K562 (cell line): ENCODE data around the gene ZNF451. TPM values are rescaled to one million over a fixed set of nuclear protein-coding genes. Genes with fewer than 3 reads are reported as not detected.

ENCODE experiments used
- CREB3L1 ChIP-seq: fragments of 450-650 bp; IDR thresholded peaks from 2 replicates; pipeline ENCODE4 v1.6.1; 2014; ENCODE audit warnings: low read depth, mild to moderate bottlenecking, moderate library complexity, borderline replicate concordance
- FOXP1 ChIP-seq: sonication (generic); formaldehyde crosslinking; IDR thresholded peaks from 2 replicates; pipeline ENCODE4 v1.8.0; 2022; ENCODE audit warnings: mild to moderate bottlenecking, missing genetic modification reagents
- HIVEP1 ChIP-seq: fragments of 250-450 bp; sonication (Bioruptor Pico); IDR thresholded peaks from 2 replicates; pipeline ENCODE4 v1.4.0; 2020; ENCODE audit warnings: mild to moderate bottlenecking
- KHSRP ChIP-seq: fragments of 450-650 bp; IDR thresholded peaks from 2 replicates; pipeline ENCODE4 v1.6.1; 2017
- KLF10 ChIP-seq: fragments of 250-450 bp; sonication (Bioruptor Pico); IDR thresholded peaks from 2 replicates; pipeline ENCODE4 v1.6.1; 2021; ENCODE audit warnings: matching md5 sums
- MLLT1 ChIP-seq, 2 experiments: fragments of 450-650 bp; IDR thresholded peaks; 2 replicates each; pipeline ENCODE4 v1.6.1; 2016
- NR2F6 ChIP-seq: fragments of 450-650 bp; formaldehyde crosslinking; IDR thresholded peaks from 2 replicates; pipeline ENCODE4 v1.4.0; 2020; ENCODE audit warnings: mild to moderate bottlenecking
- NR4A1 ChIP-seq, 2 experiments: fragments of 250-450 bp in 1 of 2; fragments of 450-650 bp in 1 of 2; sonication (Bioruptor Pico) in 1 of 2; IDR thresholded peaks; 2 replicates each; pipeline versions ENCODE4 v1.4.0 to v1.6.1; 2016 to 2020; ENCODE audit warnings: mild to moderate bottlenecking in 2 of 2, missing compliant biosample characterization in 1 of 2, missing genetic modification characterization in 1 of 2, moderate library complexity in 1 of 2
- OTX1 ChIP-seq: fragments of 450-650 bp; formaldehyde crosslinking; IDR thresholded peaks from 2 replicates; pipeline ENCODE4 v1.4.0; 2022; ENCODE audit warnings: mild to moderate bottlenecking
- POLR2AphosphoS2 ChIP-seq: IDR thresholded peaks from 2 replicates; pipeline ENCODE4 v1.6.1; 2012; ENCODE audit warnings: low read length, improper control_type of control experiment
- RFX7 ChIP-seq: fragments of 250-450 bp; sonication (Bioruptor Pico); IDR thresholded peaks from 2 replicates; pipeline ENCODE4 v1.5.1; 2021; ENCODE audit warnings: mild to moderate bottlenecking
- ZBTB34 ChIP-seq: fragments of 250-450 bp; sonication (Bioruptor Pico); IDR thresholded peaks from 2 replicates; pipeline ENCODE4 v1.8.0; 2021; ENCODE audit warnings: mild to moderate bottlenecking, moderate library complexity
- ZNF277 ChIP-seq: fragments of 250-450 bp; sonication (Bioruptor Pico); IDR thresholded peaks from 2 replicates; pipeline ENCODE4 v1.8.0; 2022; ENCODE audit warnings: inconsistent platforms, mild to moderate bottlenecking, moderate library complexity, borderline replicate concordance
- ZNF583 ChIP-seq: fragments of 250-450 bp; sonication (Bioruptor Pico); IDR thresholded peaks from 2 replicates; pipeline ENCODE4 v1.4.0; 2020
- ZNF77 ChIP-seq: fragments of 250-450 bp; sonication (Bioruptor Pico); IDR thresholded peaks from 2 replicates; pipeline ENCODE4 v1.5.0; 2020
- polyA plus RNA-seq, 8 experiments: library from polyadenylated mRNA; depleted of rRNA in 4 of 8; stranded (reverse) in 5 of 8; unstranded in 3 of 8; fragments of >200 nt; fragmentation: Nextera tagmentation in 2 of 8; fragmentation: Illumina TruSeq in 1 of 8; extraction: Ambion mirVana in 2 of 8; extraction: Trizol in 1 of 8; gene quantifications; 2 replicates each; pipeline versions ENCODE4 v1.2.1 to v1.2.3, GENCODE V29; 2011 to 2014; ENCODE audit warnings: inconsistent platforms in 1 of 8, missing spikeins in 1 of 8
- total RNA-seq, 7 experiments: library from RNA; depleted of rRNA in 6 of 7; stranded (reverse); fragments of >200 nt in 6 of 7; fragmentation: Illumina TruSeq in 2 of 7; extraction: Trizol in 2 of 7; gene quantifications; 2 replicates each; pipeline versions ENCODE4 v1.2.1 to v1.2.3, GENCODE V29; 2011 to 2021; ENCODE audit warnings: low replicate concordance in 1 of 7
- TF ChIP-seq, protein P1 (sequence below): fragments of 250-450 bp; sonication (Bioruptor Pico); IDR thresholded peaks from 2 replicates; pipeline ENCODE4 v1.8.0; 2022; ENCODE audit warnings: moderate library complexity, mild to moderate bottlenecking, inconsistent platforms
- TF ChIP-seq, protein P2 (sequence below): IDR thresholded peaks from 2 replicates; pipeline ENCODE4 v1.6.1; 2014; ENCODE audit warnings: antibody characterized with exemption
- TF ChIP-seq, protein P3 (sequence below): sonication (generic); formaldehyde crosslinking; IDR thresholded peaks from 2 replicates; pipeline ENCODE4 v1.8.0; 2023; ENCODE audit warnings: mild to moderate bottlenecking, missing genetic modification reagents

The ZNF451 gene
- total and polyA plus RNA-seq, 9 of the 15 experiments (the other 6 are each of a cell fraction or from before 2014, with no cell fraction given) = 16.1 to 74.3 (median 38.3) TPM

DNA sequence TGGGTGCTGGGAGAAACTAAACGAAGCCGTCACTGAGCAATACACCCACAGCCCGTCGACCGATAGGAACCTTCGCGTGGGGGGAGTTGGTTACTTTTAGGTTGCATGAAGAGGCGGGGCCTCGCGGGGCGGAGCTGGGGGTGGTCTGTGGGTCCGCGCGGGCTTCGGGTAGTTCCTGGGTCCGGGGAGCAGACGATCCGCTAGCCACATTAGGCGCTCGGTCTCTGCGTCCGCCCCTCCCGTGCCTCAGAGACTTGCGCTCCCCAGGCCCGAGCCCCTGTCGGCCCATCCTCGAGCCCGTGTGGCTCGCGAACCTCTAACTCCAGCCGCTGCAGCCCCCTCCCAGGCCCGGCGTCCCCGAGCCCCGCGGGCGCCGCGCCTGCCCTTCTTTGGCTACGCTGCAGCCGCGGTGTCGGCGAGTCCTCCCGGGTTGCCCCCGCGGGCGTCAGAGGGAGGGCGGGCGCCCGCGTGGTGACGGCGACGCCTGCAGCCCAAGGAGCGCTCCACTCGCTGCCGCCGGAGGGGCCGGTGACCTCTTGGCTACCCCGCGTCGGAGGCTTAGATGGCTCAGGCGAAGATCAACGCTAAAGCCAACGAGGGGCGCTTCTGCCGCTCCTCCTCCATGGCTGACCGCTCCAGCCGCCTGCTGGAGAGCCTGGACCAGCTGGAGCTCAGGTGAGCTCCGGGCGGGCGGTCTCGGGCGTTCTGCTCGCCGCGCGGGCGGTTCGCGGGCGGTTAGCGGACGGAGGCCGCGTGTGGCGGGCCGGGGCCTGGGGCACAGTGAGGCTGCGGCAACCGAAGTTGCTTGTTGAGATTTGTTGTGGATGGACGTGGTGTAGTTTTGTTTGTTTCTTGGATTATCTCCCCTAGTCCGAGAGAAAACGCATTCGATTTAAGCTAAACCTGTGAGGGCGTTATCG is 82.4 kb downstream of the ZNF451 start, which contains the start of gene BAG2 (continued):
- 0 out of 2 replicates have a peak, but pooled peaks have one; percentile 74 for TF ChIP-seq NR2F6
- TF ChIP-seq RFX7 (CRISPR knock-in tag) = no peak
- no peak for TF ChIP-seq ZNF277 (CRISPR knock-in tag)
- no peak for TF ChIP-seq ZNF77 (CRISPR knock-in tag)
- TF ChIP-seq, protein P1, sequence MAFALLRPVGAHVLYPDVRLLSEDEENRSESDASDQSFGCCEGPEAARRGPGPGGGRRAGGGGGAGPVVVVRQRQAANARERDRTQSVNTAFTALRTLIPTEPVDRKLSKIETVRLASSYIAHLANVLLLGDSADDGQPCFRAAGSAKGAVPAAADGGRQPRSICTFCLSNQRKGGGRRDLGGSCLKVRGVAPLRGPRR (CRISPR knock-in tag) = no peak
- no peak for TF ChIP-seq ZBTB34 (CRISPR knock-in tag)
- no peak for TF ChIP-seq OTX1 (CRISPR knock-in tag)
- TF ChIP-seq HIVEP1 (CRISPR knock-in tag) = no peak
- TF ChIP-seq, protein P2, sequence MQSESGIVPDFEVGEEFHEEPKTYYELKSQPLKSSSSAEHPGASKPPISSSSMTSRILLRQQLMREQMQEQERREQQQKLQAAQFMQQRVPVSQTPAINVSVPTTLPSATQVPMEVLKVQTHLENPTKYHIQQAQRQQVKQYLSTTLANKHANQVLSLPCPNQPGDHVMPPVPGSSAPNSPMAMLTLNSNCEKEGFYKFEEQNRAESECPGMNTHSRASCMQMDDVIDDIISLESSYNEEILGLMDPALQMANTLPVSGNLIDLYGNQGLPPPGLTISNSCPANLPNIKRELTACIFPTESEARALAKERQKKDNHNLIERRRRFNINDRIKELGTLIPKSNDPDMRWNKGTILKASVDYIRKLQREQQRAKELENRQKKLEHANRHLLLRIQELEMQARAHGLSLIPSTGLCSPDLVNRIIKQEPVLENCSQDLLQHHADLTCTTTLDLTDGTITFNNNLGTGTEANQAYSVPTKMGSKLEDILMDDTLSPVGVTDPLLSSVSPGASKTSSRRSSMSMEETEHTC = no peak
- TF ChIP-seq FOXP1 (CRISPR knock-in tag) = peak; percentile 28; the same call in 1 of the 2 replicates
- TF ChIP-seq ZNF583 (CRISPR knock-in tag) = peak; percentile 27; the same call in 1 of the 2 replicates
- no peak for TF ChIP-seq NR4A1 (CRISPR knock-in tag; IDR thresholded peaks at IDR 0.05)
- no peak for TF ChIP-seq NR4A1 (tag; IDR thresholded peaks at IDR 0.05)
- no peak for TF ChIP-seq KLF10 (CRISPR knock-in tag)
- TF ChIP-seq, protein P3, sequence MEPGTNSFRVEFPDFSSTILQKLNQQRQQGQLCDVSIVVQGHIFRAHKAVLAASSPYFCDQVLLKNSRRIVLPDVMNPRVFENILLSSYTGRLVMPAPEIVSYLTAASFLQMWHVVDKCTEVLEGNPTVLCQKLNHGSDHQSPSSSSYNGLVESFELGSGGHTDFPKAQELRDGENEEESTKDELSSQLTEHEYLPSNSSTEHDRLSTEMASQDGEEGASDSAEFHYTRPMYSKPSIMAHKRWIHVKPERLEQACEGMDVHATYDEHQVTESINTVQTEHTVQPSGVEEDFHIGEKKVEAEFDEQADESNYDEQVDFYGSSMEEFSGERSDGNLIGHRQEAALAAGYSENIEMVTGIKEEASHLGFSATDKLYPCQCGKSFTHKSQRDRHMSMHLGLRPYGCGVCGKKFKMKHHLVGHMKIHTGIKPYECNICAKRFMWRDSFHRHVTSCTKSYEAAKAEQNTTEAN (CRISPR knock-in tag) = no peak
- TF ChIP-seq KHSRP = no peak
- TF ChIP-seq MLLT1 (IDR thresholded peaks at IDR 0.05) = peak; percentile 36 to 66
- TF ChIP-seq CREB3L1 = peak; percentile 24; the same call in 1 of the 2 replicates
- peak; percentile 96; the same call in 1 of the 2 replicates for TF ChIP-seq POLR2AphosphoS2
